GM18511 (cell line): ENCODE measurements around the gene CELF2.
"Not testable (repeated sequence)": the region's sequence is repeated elsewhere in the genome, so short reads cannot be mapped to it uniquely, and the experiment has no call there.

Experiments
- ATAC-seq: cut with Tn5 transposase; IDR thresholded peaks from one replicate; pipeline ENCODE4 v1.9.1; 2021; ENCODE audit warnings: mild to moderate bottlenecking, moderate library complexity; ENCODE audit not compliant: unreplicated experiment

CELF2 gene

DNA sequence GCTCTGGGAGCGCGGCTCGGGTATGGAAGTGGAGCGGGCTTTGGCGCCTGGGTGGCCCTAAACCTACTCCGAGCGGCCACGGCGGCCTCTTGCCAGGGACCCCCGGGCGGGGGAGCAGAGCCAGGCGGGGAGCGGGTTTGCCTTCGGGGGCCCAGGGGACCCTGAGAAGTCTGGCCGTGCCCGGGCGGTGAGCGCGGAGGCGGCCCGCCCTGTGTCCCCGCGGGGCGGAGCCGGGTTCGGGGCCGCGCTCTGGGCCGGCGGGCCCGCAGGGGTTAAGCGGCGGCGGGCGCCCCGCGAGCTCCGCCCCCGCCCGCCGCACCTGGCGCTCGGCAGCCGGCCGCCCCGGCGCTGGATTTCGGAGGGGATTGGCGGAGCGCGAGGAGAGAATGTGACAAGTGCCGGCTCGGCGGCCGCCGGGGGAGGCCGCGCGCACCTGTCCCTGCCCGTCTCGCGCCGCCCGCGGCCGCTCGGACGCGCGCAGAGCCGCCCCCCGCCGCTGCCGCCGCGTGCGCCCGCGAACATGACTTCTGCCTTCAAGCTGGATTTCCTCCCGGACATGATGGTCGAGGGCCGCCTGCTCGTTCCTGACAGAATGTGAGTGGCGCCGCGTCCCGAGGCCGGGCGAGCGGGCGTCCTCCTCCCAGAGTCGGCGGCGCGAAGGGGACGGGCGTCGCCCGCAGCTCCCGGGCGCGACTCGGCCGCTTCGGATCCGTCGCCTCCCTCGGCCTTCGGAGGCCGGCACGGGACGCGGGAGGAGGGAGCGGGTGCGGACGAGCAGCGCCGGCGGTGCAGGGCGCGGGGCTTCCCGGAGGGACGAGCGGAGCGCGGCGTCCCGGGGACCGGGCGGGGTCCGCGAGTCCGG is at the start of gene CELF2:
CELF2 (plus strand) TSS at position 303 of the 862 bp plus-strand sequence; CDS start at position 521, 218 bp downstream.
- peak; percentile 82 for ATAC-seq

DNA sequence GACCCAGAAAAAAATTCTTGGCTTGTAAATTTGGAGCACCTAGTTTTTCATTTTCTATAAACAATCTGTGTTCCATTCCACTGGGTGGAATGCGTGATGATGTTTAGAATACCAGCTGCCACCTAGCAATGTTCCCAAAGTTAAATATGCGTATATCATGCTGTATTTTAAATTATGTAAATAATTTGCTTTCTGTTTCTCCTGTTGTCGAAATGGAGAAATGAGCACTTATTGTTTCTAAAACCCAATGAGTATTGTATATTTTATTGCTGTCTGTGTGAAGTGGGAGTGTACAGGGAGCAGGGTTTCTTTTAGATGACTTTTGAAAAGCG is 49.4 kb upstream of the CELF2 start:
- no peak for ATAC-seq

DNA sequence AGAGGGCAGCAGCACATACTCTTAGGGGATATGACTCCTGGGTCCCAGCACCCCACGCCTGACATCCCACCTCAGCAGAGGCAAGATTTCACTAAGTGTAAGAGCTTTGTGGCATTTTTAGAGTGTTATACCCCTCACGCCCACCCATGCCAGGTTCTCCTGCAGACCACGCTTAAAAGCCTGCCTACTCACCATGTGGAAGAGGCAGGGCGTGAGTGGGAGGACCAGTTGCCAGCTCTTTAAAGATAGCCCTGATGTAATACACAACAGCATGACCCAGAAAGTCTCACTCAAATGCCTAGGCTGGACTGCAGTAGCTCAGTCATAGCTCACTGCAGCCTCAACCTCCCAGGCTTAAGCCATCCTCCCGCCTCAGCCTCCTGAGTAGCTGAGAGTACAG is 44.4 kb upstream of the CELF2 start:
- no peak for ATAC-seq

DNA sequence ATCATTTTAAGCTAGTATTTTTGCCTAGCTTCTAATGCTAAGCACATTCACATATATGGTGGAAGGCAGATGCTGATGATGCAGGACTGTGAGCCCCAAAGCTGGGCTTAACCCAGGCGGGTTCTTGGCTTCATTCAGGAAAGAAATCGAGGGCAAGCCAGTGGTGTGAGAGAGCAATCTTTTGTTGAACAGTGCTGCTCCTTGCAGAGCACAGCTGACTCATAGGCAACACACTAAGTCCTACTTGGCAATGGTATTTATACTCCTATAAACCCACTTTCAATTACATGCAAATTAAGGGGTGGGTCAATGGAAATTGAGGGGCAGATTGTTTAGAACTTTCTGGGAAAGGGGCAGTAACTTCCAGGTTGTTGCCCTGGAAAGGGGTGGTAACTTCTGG is 42.0 kb upstream of the CELF2 start:
- ATAC-seq, result no peak

DNA sequence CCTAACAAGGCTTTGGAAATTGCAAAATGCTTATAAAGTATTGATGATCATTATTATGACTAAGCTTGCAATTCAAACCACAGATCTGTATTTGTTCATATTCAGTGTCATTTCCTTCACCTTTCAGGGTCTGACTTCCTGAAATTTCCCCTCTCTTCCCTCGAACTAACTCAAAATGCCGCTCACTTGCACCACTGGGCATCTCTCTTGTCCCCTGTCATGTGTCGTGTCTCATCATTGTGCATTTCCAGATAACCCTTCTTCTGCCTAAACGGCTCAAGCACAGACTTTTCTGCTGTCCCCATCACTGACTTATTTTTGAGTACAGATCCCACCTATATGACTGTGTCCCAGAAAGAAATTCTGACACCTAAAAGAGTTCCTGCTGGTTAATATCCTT is 41.0 kb upstream of the CELF2 start:
- ATAC-seq, result no peak

DNA sequence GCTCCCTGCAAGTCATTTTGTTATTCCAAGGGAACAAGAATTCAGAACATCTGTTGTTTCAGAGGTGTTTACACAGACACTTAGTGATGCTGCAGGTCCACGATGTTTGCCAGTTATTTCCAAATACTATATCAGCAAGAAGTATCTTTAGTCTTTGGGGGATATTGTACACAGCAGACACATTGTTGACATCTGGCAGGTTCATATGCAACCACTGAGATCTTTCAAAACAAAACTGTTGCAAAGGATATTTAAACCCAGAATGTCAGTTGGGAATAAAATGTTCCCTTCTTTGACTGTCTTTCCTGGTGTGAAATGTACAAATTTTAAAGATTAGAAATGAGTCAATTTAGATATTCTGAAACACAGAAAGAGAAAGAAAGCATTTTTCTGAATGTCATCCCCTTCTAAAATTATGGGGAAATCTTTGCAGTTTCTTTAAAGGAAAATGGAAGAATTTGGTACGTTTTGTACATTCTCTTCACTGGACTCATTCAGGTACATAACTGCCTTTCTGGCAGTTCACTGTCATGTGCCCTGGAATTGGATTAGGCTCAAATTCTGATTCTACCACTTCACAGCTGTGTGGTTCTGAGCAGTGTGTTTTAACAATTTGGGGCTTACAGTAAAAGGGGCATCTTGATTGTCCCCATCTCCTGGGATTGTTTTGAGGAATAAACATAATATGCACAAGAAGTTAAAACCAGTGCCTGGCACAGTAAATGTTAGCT is 40.3 kb upstream of the CELF2 start:
- ATAC-seq, result no peak

DNA sequence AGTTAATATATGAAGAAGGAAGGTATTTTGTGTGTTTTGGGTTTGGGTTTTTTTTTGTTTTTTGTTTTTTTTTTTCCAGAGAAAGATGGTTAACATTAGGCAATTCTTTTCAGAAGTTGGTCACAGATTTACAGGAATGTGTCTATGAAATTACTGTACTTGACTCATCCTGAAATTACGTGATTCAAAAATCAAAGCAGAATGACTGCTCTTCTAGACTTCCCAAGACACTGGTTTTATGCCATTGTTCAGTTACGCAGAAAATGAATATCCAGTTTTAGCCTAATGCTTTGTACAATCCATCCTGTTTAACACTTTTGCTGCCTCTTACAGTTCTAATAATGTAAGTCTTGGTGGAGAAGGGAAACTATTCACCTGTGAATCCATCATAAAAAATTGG is 39.7 kb upstream of the CELF2 start:
- ATAC-seq, result no peak

DNA sequence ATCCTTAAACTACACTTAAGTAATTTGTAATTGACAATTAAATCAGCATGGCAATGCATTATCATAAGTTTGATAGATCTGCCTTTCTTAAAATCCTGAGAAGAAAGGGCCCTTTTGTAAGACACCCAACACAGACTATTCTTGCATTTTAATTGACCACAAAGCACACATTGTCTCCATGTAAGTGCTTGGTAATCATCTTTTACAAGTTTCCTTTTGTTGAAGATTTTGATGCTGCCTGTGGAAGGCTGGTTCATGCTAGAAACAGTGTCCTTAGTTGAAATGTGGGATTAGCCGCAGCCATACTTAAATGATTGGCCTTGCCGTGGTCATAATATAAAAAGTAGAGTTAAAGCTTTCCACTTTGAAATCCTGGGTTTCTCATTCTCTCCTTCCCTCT is 32.3 kb upstream of the CELF2 start:
- ATAC-seq, result no peak

DNA sequence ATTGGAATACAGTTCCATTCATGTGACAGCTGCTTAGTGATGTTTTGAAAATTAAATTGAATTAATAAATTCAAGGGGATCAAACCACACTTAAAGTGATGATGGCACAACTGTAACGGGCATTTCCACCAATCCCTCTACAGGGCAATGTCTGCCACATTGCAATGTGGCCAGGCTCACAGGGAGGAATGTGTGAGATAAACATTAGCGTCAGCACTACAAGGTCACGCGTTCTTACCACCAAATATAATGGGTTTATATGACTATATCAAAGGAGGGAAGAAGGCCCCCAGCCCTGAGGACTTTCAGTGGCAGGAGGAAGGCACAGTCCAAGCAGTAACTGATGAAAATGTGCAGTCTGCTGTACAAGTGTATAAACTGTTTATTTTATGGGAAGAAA is 31.1 kb upstream of the CELF2 start:
- no peak for ATAC-seq

DNA sequence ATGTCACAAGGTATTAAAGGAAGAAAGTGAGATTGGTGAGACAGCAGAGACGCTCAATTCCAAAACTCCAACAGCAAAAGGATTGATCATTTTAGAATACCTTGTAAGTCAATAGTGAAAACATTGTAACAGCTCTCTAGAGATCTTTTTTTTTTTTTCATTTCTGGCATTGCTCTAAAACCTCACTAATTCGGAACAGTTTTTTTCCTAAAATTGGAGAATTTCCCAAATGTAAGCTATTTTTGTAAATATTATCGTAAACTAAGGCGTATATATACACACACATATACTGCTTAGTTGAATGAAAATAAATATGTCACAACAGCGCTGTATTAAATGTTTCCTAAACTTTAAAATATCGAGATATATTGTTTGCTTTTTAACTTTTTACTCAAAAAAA is 30.6 kb upstream of the CELF2 start:
- no peak for ATAC-seq

DNA sequence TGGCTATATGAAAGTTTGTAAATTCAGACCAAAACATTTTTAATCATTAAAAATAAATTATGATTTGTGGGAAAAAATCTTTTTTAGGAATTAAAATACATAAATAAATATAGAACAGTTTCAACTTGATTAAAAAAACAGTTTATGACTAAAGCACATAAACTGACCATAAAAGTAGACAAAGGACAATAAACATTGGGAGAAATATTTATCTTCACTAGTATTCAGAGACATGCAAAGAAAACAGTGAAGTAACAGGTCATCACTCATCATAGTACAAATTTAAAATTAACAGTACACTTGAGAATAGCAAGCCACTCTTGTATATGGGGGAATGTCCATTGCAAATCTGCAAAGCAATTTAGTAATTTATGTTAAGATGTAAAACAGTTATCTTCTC is 28.0 kb upstream of the CELF2 start:
- ATAC-seq, result no peak

DNA sequence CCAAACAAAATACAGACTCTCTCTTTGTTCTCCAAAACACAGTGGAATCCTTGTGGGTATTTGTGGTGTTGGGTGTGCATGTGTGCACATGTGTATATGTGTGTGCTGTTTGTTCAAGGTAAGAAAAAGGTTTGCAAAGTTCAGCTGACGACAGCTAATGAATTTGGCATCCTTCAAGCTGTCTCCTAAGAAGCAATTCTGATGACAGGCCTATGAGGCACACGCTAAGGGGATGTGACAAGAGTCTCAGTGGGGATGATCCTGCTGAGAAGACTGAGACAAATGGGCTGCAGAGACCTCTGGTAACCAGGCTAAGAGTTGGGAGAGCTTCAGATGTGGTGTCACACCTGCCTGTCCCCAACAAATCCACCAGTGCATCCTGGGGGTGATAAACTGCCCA is 26.5 kb upstream of the CELF2 start:
- ATAC-seq, result no peak

DNA sequence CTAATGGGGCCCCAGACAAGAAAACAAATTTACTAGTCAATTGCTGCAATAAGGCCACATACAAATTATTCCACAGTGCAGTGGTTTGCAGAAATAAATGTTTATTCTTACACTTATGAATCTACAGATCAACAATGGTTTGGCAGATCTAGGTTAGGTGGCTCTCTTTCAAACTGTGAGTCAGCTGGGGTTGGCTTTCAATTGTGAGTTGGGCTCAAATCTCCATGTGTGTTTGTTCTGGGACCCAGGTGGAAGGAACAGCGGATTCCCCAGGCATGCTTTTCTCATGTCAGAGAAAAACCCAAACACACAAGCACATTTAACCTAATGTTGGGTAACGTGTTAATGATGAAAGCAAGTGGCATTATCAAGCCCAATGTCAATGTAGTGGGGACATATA is 25.6 kb upstream of the CELF2 start:
- no peak for ATAC-seq

DNA sequence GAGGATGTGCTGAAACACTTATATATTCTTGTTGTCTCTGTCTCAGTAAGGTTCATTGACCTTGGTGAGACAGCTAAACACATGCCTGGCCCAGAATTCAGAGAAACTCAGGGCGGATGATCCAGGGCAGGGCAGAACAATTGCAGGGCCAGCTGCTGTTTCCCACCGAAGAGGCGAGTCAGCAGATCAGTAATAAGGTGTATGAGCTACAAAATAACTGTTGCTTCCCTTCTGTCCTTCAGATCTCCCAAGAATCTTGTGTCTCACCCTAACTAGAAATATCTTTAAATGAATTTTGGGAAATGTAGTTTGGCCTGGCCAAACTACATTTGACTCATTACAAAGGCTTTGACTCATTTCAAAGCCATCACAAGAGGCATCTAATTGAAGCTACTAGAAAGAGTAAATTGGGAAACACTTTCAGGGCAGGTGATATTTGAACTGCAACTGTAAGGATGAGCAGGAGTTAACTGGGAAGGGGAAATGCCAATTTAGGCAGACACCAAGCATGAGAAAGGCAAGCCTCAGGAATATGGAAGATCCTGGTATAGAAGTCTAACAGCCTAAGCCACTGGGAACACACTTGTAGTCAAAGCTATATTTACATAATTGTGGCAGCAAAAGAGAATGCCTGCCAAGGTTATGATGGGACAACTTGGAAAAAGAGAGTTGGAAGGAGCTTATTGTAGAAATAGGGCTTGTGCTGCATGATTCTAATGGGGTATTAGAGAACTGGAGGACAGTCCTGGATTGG is 24.5 kb upstream of the CELF2 start:
- no peak for ATAC-seq

DNA sequence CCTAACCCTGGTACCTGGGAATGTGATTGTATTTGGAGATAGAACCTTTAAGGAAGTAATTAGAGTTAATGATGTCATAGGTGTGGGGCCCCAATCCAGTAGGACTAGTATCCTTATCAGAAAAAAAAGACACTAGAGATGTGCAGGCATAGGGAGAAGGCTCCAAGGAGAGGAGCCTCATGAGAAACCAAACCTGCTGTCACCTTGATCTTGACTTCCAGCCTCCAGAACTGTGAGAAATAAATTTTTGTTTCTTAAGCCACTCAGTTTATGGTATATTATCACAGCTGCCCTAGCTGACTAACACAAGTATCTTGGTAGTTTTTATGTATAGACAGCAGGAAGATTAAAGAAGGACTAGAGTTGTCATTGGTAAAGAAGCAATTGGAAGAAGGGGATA is 23.9 kb upstream of the CELF2 start:
- no peak for ATAC-seq

DNA sequence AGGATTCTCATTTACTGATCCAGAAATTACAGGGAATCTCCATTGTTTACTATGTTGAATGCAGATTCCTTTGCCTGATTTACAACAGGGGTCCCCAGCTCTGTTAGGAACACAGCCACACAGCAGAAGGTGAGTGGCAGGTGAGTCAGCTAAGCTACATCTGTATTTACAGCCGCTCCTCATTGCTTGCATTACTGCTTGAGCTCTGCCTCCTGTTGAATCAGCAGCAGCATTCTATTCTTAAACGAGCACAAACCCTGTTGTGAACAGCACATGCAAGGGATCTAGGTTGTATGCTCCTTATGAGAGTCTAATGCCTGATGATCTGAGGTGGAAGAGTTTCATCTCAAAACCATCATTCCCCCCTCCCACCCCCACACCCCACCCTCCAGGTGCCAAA is 23.3 kb upstream of the CELF2 start:
- no peak for ATAC-seq

DNA sequence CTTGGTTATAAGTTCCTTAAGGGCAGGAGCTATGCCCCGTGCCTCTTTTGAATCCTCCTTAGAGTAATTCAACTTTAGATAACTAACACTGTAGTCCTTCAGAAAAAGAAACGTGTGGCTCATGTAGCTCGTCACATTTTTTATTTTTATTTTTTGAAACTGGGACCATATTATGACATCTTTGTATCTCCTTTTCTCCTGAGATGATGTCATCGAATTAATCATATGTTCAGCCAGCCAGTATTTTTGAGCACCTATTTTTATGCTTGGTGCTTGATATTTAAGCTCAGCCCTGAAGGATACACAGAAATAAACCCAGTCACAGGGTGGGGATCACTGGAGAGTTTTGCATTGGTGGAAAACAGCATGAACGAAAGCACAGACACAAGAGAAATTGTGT is 22.6 kb upstream of the CELF2 start:
- no peak for ATAC-seq

DNA sequence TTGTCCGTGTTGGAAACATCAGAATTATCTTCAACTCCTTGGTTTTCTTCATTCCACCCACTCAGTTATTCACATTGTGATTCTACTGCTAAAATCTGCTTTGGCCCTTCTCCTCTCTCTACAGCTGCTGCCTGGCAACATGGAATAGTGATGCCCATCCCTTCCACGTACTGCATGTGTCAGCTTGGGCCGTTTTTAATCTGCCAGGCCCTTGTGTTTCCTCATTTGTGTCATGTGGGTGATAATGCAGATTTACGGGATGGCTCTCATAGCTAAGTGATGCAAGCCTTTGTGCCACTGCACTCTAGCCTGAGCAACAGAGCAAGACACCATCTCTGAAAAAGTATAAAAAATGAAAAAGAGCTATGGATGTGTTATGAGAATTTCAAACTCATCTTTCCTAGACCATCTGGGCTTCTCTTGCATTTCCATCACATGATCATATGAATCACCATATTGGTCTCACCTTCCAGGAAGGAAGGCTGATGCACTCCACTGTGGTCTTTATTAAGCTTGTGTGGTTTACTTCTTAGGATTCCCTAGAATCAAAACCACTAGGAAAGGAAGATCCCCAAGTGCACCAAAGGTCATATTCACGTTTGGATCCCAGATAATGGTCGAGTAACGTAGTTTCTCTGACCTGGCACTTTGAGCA is 20.6 kb upstream of the CELF2 start:
- ATAC-seq, result no peak

DNA sequence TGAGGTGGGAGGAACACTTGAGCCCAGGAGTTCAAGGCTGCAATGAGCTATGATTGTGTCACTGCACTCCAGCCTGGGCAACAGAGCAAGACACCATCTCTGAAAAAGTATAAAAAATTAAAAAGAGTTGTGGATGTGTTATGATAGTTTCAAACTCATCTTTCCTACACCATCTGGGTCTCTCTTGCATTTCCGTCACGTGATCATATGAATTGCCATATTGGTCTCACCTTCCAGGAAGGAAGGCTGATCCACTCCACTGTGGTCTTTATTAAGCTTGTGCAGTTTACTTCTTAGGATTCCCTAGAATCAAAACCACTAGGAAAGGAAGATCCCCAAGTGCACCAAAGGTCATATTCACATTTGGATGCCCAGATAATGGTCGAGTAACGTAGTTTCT is 18.2 kb upstream of the CELF2 start:
- ATAC-seq, result not testable (repeated sequence)

DNA sequence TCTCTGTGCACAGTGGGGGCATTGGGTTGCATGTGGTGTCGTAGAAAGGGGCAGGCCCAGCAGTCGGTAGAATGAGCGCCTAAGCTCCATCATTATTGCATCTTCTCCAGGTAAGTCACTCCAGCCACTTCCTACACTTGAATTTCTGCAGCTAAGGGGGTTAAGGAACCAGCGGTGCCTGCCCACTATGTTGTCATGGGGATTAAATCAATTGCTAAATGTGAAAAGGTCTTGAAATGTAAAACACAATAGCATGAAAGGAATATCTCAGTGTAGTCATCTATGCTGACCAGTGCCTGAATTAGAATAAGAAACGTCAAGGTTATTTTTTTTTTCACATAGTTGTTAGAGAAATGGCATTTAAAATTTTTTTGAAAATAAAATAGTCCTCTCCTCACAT is 15.2 kb upstream of the CELF2 start:
- ATAC-seq, result no peak

DNA sequence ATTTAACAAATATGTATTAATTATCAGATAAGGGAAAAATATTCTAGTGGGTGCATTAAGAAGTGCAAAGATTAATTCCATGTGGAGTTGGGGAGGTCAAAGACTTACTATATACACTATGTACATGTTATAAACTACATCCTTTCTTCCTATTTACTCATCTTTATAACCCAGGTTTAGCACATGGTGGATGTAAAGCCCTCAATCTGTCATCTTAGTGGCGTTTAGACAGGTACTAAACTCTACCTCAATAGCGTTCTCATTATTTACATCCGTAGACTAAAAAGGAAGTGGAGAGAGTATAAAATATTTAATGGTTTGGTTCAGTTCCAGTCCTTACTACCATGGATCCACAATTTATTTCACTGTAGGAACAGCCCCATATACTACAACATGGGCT is 14.8 kb upstream of the CELF2 start:
- no peak for ATAC-seq
